Measurements from ENCODE around the gene SORCS3.

The SORCS3 gene

GRCh38 chr10:104872691-104873090 is 231.6 kb downstream of the SORCS3 start:
- DNase-seq = no peak

- no peak for DNase-seq
Observed at GRCh38 chr10:104873161-104873560, 232.1 kb downstream of the SORCS3 start.

- DNase-seq = no peak
Observed at GRCh38 chr10:104875561-104875960, 234.5 kb downstream of the SORCS3 start.

GRCh38 chr10:104880624-104881398 is 239.7 kb downstream of the SORCS3 start:
- no peak for DNase-seq

DNA sequence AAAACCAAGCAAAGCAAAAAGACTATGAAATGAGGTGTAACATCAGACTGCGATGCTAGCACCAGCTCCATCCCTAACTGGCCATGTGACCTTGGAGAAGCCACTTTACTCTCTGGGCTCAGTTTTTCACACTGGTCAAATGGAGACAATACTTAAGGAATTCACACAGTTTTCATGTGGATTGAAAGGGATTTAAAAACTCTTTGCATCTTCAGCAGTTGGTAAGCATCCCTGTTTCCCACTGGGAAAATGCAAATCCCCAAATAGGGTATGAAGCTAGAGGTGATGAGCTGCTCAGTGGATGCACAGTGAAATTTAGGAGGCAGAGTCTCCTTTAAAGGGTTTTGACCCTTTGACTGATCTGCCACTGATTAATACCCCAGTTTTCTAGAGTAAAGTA is 240.7 kb downstream of the SORCS3 start:
- no peak for DNase-seq

DNA sequence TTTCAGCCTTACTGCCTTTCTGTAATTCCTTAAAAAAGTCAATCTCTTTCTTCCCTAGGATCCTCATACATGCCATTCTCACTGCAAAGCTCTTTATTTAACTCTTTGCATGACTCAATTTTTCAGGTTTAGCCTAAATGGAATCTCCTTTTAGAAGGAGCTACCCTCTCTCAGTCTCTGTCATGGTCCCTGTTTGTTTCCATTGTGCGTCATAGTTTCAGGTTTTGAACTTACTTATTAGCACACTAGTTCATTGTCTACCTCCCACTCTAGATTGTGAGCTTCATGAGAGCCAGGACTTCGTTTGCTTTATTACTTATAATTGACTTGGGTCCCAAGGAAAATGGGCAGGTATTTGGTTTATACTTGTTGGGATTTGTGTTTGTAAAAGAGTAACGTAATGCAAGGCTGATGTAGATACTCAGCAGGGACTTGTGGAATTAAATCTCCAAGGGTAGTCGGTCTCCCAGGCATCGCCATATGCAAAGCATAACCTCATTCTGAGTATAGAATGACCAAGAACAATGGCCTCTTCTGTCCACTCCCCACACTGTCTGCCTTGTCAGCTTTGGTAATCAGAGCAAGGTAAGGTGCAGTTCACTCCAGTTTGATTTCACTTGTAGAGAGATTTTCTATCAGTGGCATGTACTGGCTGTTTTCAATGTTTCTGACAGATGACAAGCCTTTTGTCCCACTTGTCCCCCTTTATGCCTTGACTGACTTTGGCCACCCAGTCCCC is 252.0 kb downstream of the SORCS3 start:
- DNase-seq = no peak

- DNase-seq = no peak
Observed at GRCh38 chr10:104893701-104894100, 252.6 kb downstream of the SORCS3 start.

- DNase-seq = no peak
Observed at GRCh38 chr10:104894681-104895080, 253.6 kb downstream of the SORCS3 start.

GRCh38 chr10:104895541-104895940 is 254.5 kb downstream of the SORCS3 start:
- no peak for DNase-seq

GRCh38 chr10:104895981-104896380 is 254.9 kb downstream of the SORCS3 start:
- no peak for DNase-seq

- no peak for DNase-seq
Observed at GRCh38 chr10:104897696-104898095, 256.6 kb downstream of the SORCS3 start.

- DNase-seq = no peak
Observed at GRCh38 chr10:104899779-104900178, 258.7 kb downstream of the SORCS3 start.

DNA sequence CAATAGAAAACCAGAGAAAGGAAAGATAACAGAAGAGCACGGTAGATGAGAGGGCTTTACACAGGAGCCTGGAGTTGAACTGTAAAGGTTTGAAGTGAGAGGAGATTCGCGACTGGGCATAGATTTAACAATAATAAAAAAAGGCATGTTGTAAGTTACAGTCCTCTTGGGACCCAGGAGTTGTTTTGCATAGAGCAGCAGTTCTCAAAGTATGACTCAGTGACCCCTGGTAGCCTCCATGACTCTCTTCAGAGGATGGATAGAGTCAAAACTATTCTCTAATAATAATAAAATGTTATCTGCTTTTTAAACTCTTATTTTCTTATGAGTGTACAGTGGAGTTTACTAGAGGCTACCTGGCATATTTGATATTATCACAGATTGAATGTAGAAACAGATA is 262.3 kb downstream of the SORCS3 start:
- DNase-seq = no peak

GRCh38 chr10:104904753-104905323 is 263.7 kb downstream of the SORCS3 start:
- DNase-seq = no peak

DNA sequence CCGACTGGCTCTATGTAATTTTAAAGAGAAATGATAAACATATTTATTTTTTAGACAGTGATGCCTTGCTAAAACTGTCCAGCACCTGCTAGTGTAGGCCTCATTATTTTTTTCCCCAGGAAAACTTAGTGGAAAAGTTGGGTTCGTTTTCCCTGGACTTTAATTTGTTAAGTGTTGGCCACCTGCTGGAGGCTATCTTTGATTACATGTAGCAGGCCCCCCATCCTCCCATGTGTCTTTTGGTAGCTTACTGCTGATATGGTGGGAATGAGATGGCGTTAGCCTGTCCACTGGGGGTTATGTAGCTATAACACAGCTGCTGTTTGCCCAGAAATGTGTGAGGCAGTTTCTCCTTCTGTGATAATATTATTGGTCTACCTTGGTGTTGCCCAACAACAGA is 265.0 kb downstream of the SORCS3 start:
- no peak for DNase-seq

DNA sequence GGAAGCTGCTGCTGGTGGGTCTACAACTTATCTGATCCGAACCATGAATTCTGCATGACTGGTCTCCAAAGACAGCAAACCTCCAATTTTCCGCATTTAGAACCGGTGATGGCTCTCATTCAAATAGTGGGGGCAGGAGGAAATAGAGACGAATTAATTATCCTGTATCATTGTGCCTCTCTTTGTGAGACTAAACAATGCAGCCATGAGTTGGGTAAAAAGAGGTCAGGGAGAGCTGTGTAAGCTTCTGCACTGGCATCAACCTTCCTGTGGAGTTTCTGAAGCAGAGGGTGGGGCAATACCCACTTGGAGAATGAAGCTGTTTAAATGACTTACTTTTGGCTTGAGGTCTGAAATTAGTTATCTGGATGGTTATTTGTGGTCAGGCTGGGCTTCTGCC is 266.4 kb downstream of the SORCS3 start:
- DNase-seq = no peak

- DNase-seq = no peak
Observed at GRCh38 chr10:104908581-104908980, 267.5 kb downstream of the SORCS3 start.

DNA sequence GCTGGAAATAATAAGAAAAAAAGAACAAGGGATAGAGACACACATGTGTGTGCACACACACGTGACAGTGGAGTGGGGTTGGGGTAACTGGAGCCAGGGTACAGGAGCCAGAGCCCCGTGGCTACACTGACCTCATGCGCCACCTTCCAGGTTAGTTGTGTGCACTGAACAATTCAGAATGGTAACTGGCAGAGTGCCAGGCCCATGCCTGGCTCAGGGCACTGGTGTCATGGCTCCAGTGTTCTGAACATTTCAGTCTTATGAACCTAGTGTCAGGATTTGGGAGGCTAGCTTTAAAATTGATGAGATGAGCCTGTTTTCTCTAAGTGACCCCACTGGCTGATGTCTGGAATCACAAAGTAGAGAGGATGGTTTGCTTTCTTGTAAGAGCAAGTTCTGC is 269.6 kb downstream of the SORCS3 start:
- no peak for DNase-seq

GRCh38 chr10:104913390-104913789 is 272.3 kb downstream of the SORCS3 start:
- no peak for DNase-seq

- DNase-seq = no peak
Observed at GRCh38 chr10:104920476-104920875, 279.4 kb downstream of the SORCS3 start.

- DNase-seq = no peak
Observed at GRCh38 chr10:104921763-104922162, 280.7 kb downstream of the SORCS3 start.

DNA sequence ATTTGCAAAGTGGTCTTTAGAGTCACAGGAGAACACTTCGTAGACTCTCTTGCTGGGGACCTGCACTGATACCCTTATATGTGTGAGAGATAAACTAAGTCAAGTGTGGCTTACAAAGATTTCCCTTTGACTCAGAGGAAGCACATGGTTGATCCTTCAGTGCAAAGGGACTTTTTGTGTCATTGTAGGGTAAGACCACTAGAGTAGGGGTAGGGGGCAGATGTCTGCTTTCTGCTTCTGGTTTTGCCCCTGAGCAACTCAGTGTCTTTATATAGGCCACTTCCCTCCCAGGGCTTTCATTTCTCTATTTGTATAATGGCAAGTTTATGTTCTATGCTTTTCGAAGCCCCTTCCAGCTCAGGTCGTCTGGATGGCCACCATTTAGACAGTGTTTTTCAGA is 281.7 kb downstream of the SORCS3 start:
- DNase-seq = no peak

DNA sequence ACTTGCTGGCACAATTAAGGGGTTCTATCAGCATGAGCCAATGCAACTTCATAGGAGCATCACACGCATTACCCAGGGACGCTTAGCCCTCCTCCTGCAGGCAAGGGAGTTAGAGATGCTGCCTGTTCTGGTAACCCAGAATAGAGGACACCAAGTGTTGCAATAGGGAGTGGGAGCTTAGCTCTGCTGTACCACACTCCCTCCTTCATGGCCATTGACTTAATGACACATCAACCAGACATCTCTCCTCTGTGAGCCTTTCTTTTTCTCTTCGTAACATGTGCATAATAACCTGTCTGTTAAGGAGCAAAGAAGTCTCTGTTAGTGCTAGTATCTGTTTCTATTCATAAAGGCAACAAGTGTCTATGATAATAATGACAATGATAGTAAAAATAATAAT is 282.4 kb downstream of the SORCS3 start:
- no peak for DNase-seq
